HCT116 (cell line): ENCODE results near the gene FECH. TPM values are rescaled to one million over a fixed set of nuclear protein-coding genes. Genes with fewer than 3 reads are reported as not detected.

Experiments used
- ATAC-seq: fragments of 200-7000 bp; cut with Tn5 transposase; 2 replicates; pipeline ENCODE4 v1.9.1; 2020; ENCODE audit warnings: mild to moderate bottlenecking, moderate library complexity
- BruUV-seq: library from RNA; stranded (reverse); fragments of 400-500 nt; replicated peaks from 2 replicates; lab custom pipeline; 2021; lab: Mats Ljungman, UMichigan
- CTCF ChIA-PET: fragments of 300-600 bp; sonication (Branson Sonifier 250); formaldehyde crosslinking; loops from one replicate; lab custom pipeline; 2021; ENCODE audit warnings: antibody characterized with exemption; lab: Charles Lee
- POLR2A ChIA-PET: fragments of 300-600, 350-600 bp; sonication (Branson Sonifier 250); formaldehyde crosslinking; loops from one replicate; lab custom pipeline; 2021; ENCODE audit warnings: antibody characterized with exemption; lab: Charles Lee
- RAD21 ChIA-PET, 2 experiments: fragments of 300-600 bp; sonication (Branson Sonifier 250); formaldehyde crosslinking; loops; one replicate each; lab custom pipeline; 2023; ENCODE audit warnings: low total read pairs in 2 of 2; ENCODE audit not compliant: uncharacterized antibody in 2 of 2, unreplicated experiment in 2 of 2, low non-redundant PET in 1 of 2; lab: Charles Lee
- DNase-seq: peaks from one replicate; pipeline ENCODE4 v3.0.0-alpha.2; 2010; ENCODE audit warnings: low read depth, low spot score
- H2AFZ ChIP-seq: fragments of 200-600 bp; shearing (Covaris generic), sonication (generic); 2 replicates; pipeline ENCODE4 v1.6.1; 2017; ENCODE audit warnings: low read depth, mixed run types, mixed read lengths, antibody characterized with exemption, low read length; ENCODE audit not compliant: poor library complexity, severe bottlenecking
- H3K27ac ChIP-seq: 2 replicates; pipeline ENCODE4 v1.5.1; 2012; ENCODE audit warnings: low read depth, low read length
- H3K27me3 ChIP-seq: fragments of 200-600 bp; sonication (generic); 2 replicates; pipeline ENCODE4 v1.6.1; 2016; ENCODE audit warnings: mixed run types, low read length, mixed read lengths; ENCODE audit not compliant: insufficient read depth
- H3K36me3 ChIP-seq, 2 experiments: fragments of 200-500 bp in 1 of 2; fragments of 200-600 bp in 1 of 2; sonication (Bioruptor generic) in 1 of 2; sonication (generic) in 1 of 2; 2 replicates each; pipeline versions ENCODE4 v1.5.1 to v1.6.1; 2014 to 2016; ENCODE audit warnings: low read length in 2 of 2, inconsistent platforms in 1 of 2, mixed read lengths in 1 of 2, mixed run types in 1 of 2; ENCODE audit not compliant: insufficient read depth in 2 of 2, control insufficient read depth in 1 of 2
- H3K4me1 ChIP-seq, 2 experiments: fragments of 200-600 bp in 1 of 2; sonication (generic) in 1 of 2; 2 replicates each; pipeline versions ENCODE4 v1.5.1 to v1.6.1; 2012 to 2017; ENCODE audit warnings: low read length in 2 of 2, inconsistent platforms in 1 of 2, mild to moderate bottlenecking in 1 of 2, mixed read lengths in 1 of 2, mixed run types in 1 of 2, moderate library complexity in 1 of 2; ENCODE audit not compliant: insufficient read depth in 2 of 2, control insufficient read depth in 1 of 2
- H3K4me2 ChIP-seq: fragments of 200-600 bp; sonication (generic); 2 replicates; pipeline ENCODE4 v1.6.1; 2017; ENCODE audit warnings: mixed run types, low read length, mixed read lengths
- H3K4me3 ChIP-seq, 2 experiments: fragments of 200-600 bp in 1 of 2; sonication (generic) in 1 of 2; replicated peaks in 1 of 2; 2 replicates each; pipeline ENCODE4 v1.5.1; 2011 to 2016; ENCODE audit warnings: low read length in 2 of 2, control low read depth in 1 of 2, low read depth in 1 of 2, mild to moderate bottlenecking in 1 of 2, mixed read lengths in 1 of 2, mixed run types in 1 of 2
- H3K79me2 ChIP-seq: fragments of 200-600 bp; sonication (generic); 2 replicates; pipeline ENCODE4 v1.6.1; 2017; ENCODE audit warnings: mild to moderate bottlenecking, mixed run types, low read length, moderate library complexity, mixed read lengths; ENCODE audit not compliant: insufficient read depth
- H3K9ac ChIP-seq: fragments of 200-600 bp; sonication (generic); 2 replicates; pipeline ENCODE4 v1.6.1; 2016; ENCODE audit warnings: low read length, mixed read lengths
- H3K9me2 ChIP-seq: fragments of 200-600 bp; sonication (generic), shearing (Covaris generic); 2 replicates; pipeline ENCODE4 v1.6.1; 2017; ENCODE audit warnings: mixed run types, mild to moderate bottlenecking, moderate library complexity; ENCODE audit not compliant: insufficient read depth
- H3K9me3 ChIP-seq, 2 experiments: fragments of 200-500 bp in 1 of 2; fragments of 200-600 bp in 1 of 2; sonication (Bioruptor generic) in 1 of 2; sonication (generic) in 1 of 2; 2 replicates each; pipeline ENCODE4 v1.6.1; 2014 to 2017; ENCODE audit warnings: low read length in 2 of 2, mixed read lengths in 2 of 2, inconsistent platforms in 1 of 2, low read depth in 1 of 2, mild to moderate bottlenecking in 1 of 2, mixed run types in 1 of 2, moderate library complexity in 1 of 2; ENCODE audit not compliant: control insufficient read depth in 1 of 2, insufficient read depth in 1 of 2
- H4K20me1 ChIP-seq: fragments of 200-600 bp; sonication (generic), shearing (Covaris generic); 2 replicates; pipeline ENCODE4 v1.6.1; 2017; ENCODE audit warnings: mixed run types, mild to moderate bottlenecking, moderate library complexity; ENCODE audit not compliant: insufficient read depth
- CEBPB ChIP-seq: IDR thresholded peaks from 2 replicates; pipeline ENCODE4 v1.6.1; 2012; ENCODE audit warnings: low read depth
- ELF1 ChIP-seq: IDR thresholded peaks from 2 replicates; pipeline ENCODE4 v1.6.1; 2012; ENCODE audit warnings: low read depth, borderline replicate concordance
- EZH2 ChIP-seq: fragments of 200-600 bp; sonication (generic); IDR thresholded peaks from 2 replicates; pipeline ENCODE4 v1.6.1; 2017; ENCODE audit warnings: antibody characterized with exemption, mixed run types
- EZH2phosphoT487 ChIP-seq: fragments of 200-600 bp; IDR thresholded peaks from 2 replicates; pipeline ENCODE4 v1.6.1; 2018; ENCODE audit warnings: antibody characterized with exemption, borderline replicate concordance
- FOSL1 ChIP-seq: IDR thresholded peaks from 2 replicates; pipeline ENCODE4 v1.6.1; 2012; ENCODE audit warnings: low read depth
- JUND ChIP-seq: IDR thresholded peaks from 2 replicates; pipeline ENCODE4 v1.6.1; 2012
- POLR2A ChIP-seq: IDR thresholded peaks from 2 replicates; pipeline ENCODE4 v1.7.0; 2011; ENCODE audit warnings: borderline replicate concordance; ENCODE audit not compliant: insufficient read depth, insufficient read length; ENCODE audit errors: extremely low read depth
- POLR2AphosphoS5 ChIP-seq: IDR thresholded peaks from 2 replicates; pipeline ENCODE4 v1.6.1; 2011; ENCODE audit warnings: mild to moderate bottlenecking, low read depth, low read length, moderate library complexity
- RAD21 ChIP-seq: IDR thresholded peaks from 2 replicates; pipeline ENCODE4 v1.6.1; 2012; ENCODE audit warnings: low read depth, mild to moderate bottlenecking
- SRF ChIP-seq: IDR thresholded peaks from 2 replicates; pipeline ENCODE4 v1.6.1; 2012; ENCODE audit warnings: low read depth
- YY1 ChIP-seq: IDR thresholded peaks from 2 replicates; pipeline ENCODE4 v1.6.1; 2011; ENCODE audit warnings: low read length, low read depth, moderate library complexity, mild to moderate bottlenecking; ENCODE audit not compliant: insufficient replicate concordance; ENCODE audit errors: extremely low read depth
- intact Hi-C: fragments of 100-400 bp; cut with micrococcal nuclease; formaldehyde crosslinking; loops from 2 replicates; pipeline ENCODE4 v1.10.0; 2022
- total RNA-seq: library from RNA; stranded (reverse); gene quantifications from one replicate; pipeline ENCODE4 v1.2.1, GENCODE V29; 2021; ENCODE audit not compliant: unreplicated experiment
- TF ChIP-seq, protein P1 (sequence below): IDR thresholded peaks from 2 replicates; pipeline ENCODE4 v1.6.1; 2012
- TF ChIP-seq, protein P2 (sequence below), 3 experiments: fragments of 200-600 bp in 1 of 3; sonication (generic) in 1 of 3; IDR thresholded peaks in 2 of 3; conservative IDR thresholded peaks in 1 of 3; 2 replicates each; pipeline ENCODE4 v1.5.1; 2012 to 2017; ENCODE audit warnings: low read depth in 2 of 3, low read length in 2 of 3, antibody characterized with exemption in 1 of 3, borderline replicate concordance in 1 of 3, control low read depth in 1 of 3, mild to moderate bottlenecking in 1 of 3, mixed read lengths in 1 of 3, mixed run types in 1 of 3, moderate library complexity in 1 of 3; ENCODE audit not compliant: insufficient read depth in 1 of 3
- TF ChIP-seq, protein P3 (sequence below): IDR thresholded peaks from 2 replicates; pipeline ENCODE4 v1.6.1; 2012; ENCODE audit warnings: low read depth

Gene FECH
- total RNA-seq, 1 experiment from 2014 or later = 42.7 TPM

DNA sequence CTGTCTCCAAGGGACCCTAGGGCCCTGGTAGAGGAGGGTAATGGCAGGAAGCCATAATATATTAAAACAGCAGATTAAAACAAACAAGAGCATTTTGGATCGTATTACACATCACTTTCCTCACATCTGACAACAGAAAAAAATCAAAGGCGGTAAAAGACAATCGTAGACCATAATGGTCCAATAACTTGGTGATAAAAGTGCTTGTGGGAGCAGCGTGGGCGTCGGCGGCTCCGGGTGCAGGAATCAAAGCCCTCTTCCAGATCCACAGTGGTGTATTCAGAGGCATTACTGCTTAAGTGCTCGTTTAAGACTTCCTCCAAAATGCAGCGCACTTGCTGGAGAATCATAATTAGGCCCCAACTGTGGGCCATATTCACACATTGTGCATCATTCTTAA, 68.0 kb downstream of the FECH start:
- H3K9ac ChIP-seq = no peak overlapping the region
- ChIA-PET POLR2A (no interaction called here), CTCF (no interaction called here), RAD21 (no interaction called here)
- H3K9me3 ChIP-seq = no peaks in the 10 kb centered on the region
- intact Hi-C loops = no loop called here
- no peaks in the 10 kb centered on the region for H3K4me1 ChIP-seq
- ATAC-seq = no peak
- no peaks in the 10 kb centered on the region for H3K27me3 ChIP-seq
- H3K4me2 ChIP-seq = no peak overlapping the region
- H4K20me1 ChIP-seq = no peaks in the 10 kb centered on the region
- no TSS peak for BruUV-seq
- no peak overlapping the region for H2AFZ ChIP-seq
- H3K27ac ChIP-seq = no peak overlapping the region
- TF ChIP-seq POLR2AphosphoS5 (no peak), POLR2A (no peak), FOSL1 (no peak), YY1 (no peak)
- H3K79me2 ChIP-seq = no peaks in the 10 kb centered on the region
- DNase-seq = no peak
- no peak overlapping the region for H3K4me3 ChIP-seq
- H3K9me2 ChIP-seq = no peaks in the 10 kb centered on the region
- no peaks in the 10 kb centered on the region for H3K36me3 ChIP-seq

DNA sequence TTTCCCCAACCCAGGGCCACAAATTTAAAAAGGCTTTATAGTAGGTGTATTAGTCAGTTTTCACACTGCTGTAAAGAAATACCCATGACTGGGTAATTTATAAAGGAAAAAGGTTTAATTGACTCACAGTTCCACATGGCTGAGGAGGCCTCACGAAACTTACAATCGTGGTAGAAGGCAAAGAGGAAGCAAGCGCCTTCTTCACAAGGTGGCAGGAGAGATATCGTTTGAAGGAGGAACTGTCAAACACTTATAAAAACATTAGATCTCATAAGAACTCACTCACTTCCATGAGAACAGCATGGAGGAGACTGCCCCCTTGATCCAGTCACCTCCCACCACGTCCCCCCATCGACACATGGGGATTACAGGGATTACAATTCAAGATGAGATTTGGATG, 70.4 kb downstream of the FECH start:
- CTCF ChIA-PET = no interaction called here
- H2AFZ ChIP-seq = no peak overlapping the region
- no peaks in the 10 kb centered on the region for H4K20me1 ChIP-seq
- H3K9me2 ChIP-seq = no peaks in the 10 kb centered on the region
- no peaks in the 10 kb centered on the region for H3K4me1 ChIP-seq
- H3K9me3 ChIP-seq = no peaks in the 10 kb centered on the region
- POLR2A ChIA-PET = no interaction called here
- H3K27me3 ChIP-seq = no peaks in the 10 kb centered on the region
- H3K4me2 ChIP-seq = no peak overlapping the region
- RAD21 ChIA-PET = no interaction called here
- no peak overlapping the region for H3K4me3 ChIP-seq
- H3K27ac ChIP-seq = no peak overlapping the region
- intact Hi-C loops = no loop called here
- ATAC-seq = no peak
- no peaks in the 10 kb centered on the region for H3K79me2 ChIP-seq
- no peaks in the 10 kb centered on the region for H3K36me3 ChIP-seq
- no peak for DNase-seq
- no peak overlapping the region for H3K9ac ChIP-seq
- no TSS peak for BruUV-seq
- no peak for TF ChIP-seq ELF1
- TF ChIP-seq, protein P1, sequence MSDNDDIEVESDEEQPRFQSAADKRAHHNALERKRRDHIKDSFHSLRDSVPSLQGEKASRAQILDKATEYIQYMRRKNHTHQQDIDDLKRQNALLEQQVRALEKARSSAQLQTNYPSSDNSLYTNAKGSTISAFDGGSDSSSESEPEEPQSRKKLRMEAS = no peak
- TF ChIP-seq, protein P2, sequence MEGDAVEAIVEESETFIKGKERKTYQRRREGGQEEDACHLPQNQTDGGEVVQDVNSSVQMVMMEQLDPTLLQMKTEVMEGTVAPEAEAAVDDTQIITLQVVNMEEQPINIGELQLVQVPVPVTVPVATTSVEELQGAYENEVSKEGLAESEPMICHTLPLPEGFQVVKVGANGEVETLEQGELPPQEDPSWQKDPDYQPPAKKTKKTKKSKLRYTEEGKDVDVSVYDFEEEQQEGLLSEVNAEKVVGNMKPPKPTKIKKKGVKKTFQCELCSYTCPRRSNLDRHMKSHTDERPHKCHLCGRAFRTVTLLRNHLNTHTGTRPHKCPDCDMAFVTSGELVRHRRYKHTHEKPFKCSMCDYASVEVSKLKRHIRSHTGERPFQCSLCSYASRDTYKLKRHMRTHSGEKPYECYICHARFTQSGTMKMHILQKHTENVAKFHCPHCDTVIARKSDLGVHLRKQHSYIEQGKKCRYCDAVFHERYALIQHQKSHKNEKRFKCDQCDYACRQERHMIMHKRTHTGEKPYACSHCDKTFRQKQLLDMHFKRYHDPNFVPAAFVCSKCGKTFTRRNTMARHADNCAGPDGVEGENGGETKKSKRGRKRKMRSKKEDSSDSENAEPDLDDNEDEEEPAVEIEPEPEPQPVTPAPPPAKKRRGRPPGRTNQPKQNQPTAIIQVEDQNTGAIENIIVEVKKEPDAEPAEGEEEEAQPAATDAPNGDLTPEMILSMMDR (IDR thresholded peaks at IDR 0.05 in 2 of 3, conservative IDR thresholded peaks at IDR 0.05 in 1 of 3; ENCODE audit: borderline replicate concordance in 1 of 3, insufficient read depth in 1 of 3, low read depth in 2 of 3, low read length in 2 of 3) = no peak
- no peak for TF ChIP-seq RAD21
- TF ChIP-seq, protein P3, sequence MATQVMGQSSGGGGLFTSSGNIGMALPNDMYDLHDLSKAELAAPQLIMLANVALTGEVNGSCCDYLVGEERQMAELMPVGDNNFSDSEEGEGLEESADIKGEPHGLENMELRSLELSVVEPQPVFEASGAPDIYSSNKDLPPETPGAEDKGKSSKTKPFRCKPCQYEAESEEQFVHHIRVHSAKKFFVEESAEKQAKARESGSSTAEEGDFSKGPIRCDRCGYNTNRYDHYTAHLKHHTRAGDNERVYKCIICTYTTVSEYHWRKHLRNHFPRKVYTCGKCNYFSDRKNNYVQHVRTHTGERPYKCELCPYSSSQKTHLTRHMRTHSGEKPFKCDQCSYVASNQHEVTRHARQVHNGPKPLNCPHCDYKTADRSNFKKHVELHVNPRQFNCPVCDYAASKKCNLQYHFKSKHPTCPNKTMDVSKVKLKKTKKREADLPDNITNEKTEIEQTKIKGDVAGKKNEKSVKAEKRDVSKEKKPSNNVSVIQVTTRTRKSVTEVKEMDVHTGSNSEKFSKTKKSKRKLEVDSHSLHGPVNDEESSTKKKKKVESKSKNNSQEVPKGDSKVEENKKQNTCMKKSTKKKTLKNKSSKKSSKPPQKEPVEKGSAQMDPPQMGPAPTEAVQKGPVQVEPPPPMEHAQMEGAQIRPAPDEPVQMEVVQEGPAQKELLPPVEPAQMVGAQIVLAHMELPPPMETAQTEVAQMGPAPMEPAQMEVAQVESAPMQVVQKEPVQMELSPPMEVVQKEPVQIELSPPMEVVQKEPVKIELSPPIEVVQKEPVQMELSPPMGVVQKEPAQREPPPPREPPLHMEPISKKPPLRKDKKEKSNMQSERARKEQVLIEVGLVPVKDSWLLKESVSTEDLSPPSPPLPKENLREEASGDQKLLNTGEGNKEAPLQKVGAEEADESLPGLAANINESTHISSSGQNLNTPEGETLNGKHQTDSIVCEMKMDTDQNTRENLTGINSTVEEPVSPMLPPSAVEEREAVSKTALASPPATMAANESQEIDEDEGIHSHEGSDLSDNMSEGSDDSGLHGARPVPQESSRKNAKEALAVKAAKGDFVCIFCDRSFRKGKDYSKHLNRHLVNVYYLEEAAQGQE = no peak
- no peak for TF ChIP-seq YY1
- no peak for TF ChIP-seq EZH2
- TF ChIP-seq JUND = no peak
- TF ChIP-seq SRF = no peak
- no peak for TF ChIP-seq EZH2phosphoT487
- TF ChIP-seq CEBPB = no peak
